ENCODE data around the gene ASTN2. TPM values are rescaled to one million over a fixed set of nuclear protein-coding genes. Genes with fewer than 3 reads are reported as not detected.

Gene ASTN2
- total and polyA plus RNA-seq, 2 experiments from 2014 or later: 7.0 to 24.6 TPM

DNA sequence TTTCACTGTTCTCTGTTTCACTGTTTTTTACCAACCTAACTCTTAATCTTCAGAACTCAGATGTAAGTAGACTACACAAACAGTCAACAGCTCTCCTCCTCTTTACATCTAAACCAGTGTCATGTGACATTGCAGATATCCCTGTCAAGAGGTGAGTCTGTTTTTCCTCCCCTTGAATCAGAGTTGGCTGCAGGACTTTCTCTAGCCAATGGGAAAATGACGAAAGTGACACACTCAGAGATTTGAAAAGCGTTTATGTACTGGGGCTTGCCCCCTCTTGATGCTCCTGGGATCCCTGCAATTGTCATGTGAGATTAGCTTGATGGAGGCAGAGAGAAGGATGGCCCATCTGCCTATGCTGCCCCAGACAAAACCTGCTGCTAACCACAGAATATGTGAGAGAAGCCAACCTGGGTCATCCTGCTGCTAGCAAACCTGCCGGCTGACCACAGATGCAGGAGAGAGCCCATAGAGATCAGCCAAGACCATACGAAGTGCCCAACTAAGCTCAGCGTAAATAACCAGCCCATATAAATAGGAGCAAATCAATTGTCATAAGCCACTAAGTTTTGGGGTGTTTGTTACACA is 111.1 kb downstream of the ASTN2 start:
- H3K27ac Mint-ChIP-seq: no peak overlapping the region
- H4K20me1 ChIP-seq (replicated peaks; ENCODE audit: insufficient read depth): no peaks in the 10 kb centered on the region; the same call in none of the 2 replicates
- H3K4me1 ChIP-seq (ENCODE audit: insufficient read depth): peaks cover 17% of the 10 kb centered on the region
- no peak overlapping the region for H3K4me3 ChIP-seq
- H3K27ac ChIP-seq (ENCODE audit: low read depth): no peak overlapping the region
- H3K36me3 Mint-ChIP-seq (ENCODE audit: low read depth): no peaks in the 10 kb centered on the region
- DNase-seq (ENCODE audit: low spot score): no peak
- no peaks in the 10 kb centered on the region for H3K36me3 ChIP-seq (ENCODE audit: insufficient read depth)
- no peak overlapping the region for H3K4me2 ChIP-seq
- H3K4me3 Mint-ChIP-seq: no peak overlapping the region
- no peaks in the 10 kb centered on the region for H3K27me3 Mint-ChIP-seq (ENCODE audit: insufficient read depth, low read depth, poor library complexity)
- no peaks in the 10 kb centered on the region for H3K27me3 ChIP-seq (ENCODE audit: insufficient read depth)
- H3F3A ChIP-seq (replicated peaks; ENCODE audit: low read depth): no peaks in the 10 kb centered on the region
- ATAC-seq: no peak
- no peaks in the 10 kb centered on the region for H3K9me2 ChIP-seq (ENCODE audit: insufficient read depth)
- peaks cover 26% of the 10 kb centered on the region for H3K4me1 Mint-ChIP-seq
- no peaks in the 10 kb centered on the region for H3K79me2 ChIP-seq (replicated peaks; ENCODE audit: insufficient read depth)
- H2AFZ ChIP-seq: no peak overlapping the region
- TF ChIP-seq POLR2AphosphoS5 (IDR thresholded peaks at IDR 0.05; ENCODE audit: low read depth) (no peak), CREB1 (CRISPR knock-in tag; IDR thresholded peaks at IDR 0.05; ENCODE audit: low read depth) (no peak), ZNF331 (CRISPR knock-in tag; IDR thresholded peaks at IDR 0.05; ENCODE audit: low read depth) (no peak), ZNF114 (CRISPR knock-in tag; IDR thresholded peaks at IDR 0.05) (no peak), NANOG (IDR thresholded peaks at IDR 0.05; ENCODE audit: borderline replicate concordance) (no peak), EZH2 (IDR thresholded peaks at IDR 0.05; ENCODE audit: low read depth, unreplicated experiment) (no peak), JUNB (IDR thresholded peaks at IDR 0.05; ENCODE audit: unreplicated experiment) (no peak), EZH2phosphoT487 (IDR thresholded peaks at IDR 0.05; ENCODE audit: unreplicated experiment) (no peak), STAT1 (IDR thresholded peaks at IDR 0.05; ENCODE audit: unreplicated experiment) (no peak)
- TF ChIP-seq, protein P1, sequence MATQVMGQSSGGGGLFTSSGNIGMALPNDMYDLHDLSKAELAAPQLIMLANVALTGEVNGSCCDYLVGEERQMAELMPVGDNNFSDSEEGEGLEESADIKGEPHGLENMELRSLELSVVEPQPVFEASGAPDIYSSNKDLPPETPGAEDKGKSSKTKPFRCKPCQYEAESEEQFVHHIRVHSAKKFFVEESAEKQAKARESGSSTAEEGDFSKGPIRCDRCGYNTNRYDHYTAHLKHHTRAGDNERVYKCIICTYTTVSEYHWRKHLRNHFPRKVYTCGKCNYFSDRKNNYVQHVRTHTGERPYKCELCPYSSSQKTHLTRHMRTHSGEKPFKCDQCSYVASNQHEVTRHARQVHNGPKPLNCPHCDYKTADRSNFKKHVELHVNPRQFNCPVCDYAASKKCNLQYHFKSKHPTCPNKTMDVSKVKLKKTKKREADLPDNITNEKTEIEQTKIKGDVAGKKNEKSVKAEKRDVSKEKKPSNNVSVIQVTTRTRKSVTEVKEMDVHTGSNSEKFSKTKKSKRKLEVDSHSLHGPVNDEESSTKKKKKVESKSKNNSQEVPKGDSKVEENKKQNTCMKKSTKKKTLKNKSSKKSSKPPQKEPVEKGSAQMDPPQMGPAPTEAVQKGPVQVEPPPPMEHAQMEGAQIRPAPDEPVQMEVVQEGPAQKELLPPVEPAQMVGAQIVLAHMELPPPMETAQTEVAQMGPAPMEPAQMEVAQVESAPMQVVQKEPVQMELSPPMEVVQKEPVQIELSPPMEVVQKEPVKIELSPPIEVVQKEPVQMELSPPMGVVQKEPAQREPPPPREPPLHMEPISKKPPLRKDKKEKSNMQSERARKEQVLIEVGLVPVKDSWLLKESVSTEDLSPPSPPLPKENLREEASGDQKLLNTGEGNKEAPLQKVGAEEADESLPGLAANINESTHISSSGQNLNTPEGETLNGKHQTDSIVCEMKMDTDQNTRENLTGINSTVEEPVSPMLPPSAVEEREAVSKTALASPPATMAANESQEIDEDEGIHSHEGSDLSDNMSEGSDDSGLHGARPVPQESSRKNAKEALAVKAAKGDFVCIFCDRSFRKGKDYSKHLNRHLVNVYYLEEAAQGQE (IDR thresholded peaks at IDR 0.05; ENCODE audit: unreplicated experiment): no peak
- TF ChIP-seq, protein P2, sequence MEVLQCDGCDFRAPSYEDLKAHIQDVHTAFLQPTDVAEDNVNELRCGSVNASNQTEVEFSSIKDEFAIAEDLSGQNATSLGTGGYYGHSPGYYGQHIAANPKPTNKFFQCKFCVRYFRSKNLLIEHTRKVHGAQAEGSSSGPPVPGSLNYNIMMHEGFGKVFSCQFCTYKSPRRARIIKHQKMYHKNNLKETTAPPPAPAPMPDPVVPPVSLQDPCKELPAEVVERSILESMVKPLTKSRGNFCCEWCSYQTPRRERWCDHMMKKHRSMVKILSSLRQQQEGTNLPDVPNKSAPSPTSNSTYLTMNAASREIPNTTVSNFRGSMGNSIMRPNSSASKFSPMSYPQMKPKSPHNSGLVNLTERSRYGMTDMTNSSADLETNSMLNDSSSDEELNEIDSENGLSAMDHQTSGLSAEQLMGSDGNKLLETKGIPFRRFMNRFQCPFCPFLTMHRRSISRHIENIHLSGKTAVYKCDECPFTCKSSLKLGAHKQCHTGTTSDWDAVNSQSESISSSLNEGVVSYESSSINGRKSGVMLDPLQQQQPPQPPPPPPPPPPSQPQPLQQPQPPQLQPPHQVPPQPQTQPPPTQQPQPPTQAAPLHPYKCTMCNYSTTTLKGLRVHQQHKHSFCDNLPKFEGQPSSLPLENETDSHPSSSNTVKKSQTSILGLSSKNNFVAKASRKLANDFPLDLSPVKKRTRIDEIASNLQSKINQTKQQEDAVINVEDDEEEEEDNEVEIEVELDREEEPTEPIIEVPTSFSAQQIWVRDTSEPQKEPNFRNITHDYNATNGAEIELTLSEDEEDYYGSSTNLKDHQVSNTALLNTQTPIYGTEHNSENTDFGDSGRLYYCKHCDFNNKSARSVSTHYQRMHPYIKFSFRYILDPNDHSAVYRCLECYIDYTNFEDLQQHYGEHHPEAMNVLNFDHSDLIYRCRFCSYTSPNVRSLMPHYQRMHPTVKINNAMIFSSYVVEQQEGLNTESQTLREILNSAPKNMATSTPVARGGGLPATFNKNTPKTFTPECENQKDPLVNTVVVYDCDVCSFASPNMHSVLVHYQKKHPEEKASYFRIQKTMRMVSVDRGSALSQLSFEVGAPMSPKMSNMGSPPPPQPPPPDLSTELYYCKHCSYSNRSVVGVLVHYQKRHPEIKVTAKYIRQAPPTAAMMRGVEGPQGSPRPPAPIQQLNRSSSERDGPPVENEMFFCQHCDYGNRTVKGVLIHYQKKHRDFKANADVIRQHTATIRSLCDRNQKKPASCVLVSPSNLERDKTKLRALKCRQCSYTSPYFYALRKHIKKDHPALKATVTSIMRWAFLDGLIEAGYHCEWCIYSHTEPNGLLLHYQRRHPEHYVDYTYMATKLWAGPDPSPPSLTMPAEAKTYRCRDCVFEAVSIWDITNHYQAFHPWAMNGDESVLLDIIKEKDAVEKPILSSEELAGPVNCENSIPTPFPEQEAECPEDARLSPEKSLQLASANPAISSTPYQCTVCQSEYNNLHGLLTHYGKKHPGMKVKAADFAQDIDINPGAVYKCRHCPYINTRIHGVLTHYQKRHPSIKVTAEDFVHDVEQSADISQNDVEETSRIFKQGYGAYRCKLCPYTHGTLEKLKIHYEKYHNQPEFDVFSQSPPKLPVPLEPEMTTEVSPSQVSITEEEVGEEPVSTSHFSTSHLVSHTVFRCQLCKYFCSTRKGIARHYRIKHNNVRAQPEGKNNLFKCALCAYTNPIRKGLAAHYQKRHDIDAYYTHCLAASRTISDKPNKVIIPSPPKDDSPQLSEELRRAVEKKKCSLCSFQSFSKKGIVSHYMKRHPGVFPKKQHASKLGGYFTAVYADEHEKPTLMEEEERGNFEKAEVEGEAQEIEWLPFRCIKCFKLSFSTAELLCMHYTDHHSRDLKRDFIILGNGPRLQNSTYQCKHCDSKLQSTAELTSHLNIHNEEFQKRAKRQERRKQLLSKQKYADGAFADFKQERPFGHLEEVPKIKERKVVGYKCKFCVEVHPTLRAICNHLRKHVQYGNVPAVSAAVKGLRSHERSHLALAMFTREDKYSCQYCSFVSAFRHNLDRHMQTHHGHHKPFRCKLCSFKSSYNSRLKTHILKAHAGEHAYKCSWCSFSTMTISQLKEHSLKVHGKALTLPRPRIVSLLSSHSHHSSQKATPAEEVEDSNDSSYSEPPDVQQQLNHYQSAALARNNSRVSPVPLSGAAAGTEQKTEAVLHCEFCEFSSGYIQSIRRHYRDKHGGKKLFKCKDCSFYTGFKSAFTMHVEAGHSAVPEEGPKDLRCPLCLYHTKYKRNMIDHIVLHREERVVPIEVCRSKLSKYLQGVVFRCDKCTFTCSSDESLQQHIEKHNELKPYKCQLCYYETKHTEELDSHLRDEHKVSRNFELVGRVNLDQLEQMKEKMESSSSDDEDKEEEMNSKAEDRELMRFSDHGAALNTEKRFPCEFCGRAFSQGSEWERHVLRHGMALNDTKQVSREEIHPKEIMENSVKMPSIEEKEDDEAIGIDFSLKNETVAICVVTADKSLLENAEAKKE (CRISPR knock-in tag; IDR thresholded peaks at IDR 0.05): no peak
- TF ChIP-seq, protein P3, sequence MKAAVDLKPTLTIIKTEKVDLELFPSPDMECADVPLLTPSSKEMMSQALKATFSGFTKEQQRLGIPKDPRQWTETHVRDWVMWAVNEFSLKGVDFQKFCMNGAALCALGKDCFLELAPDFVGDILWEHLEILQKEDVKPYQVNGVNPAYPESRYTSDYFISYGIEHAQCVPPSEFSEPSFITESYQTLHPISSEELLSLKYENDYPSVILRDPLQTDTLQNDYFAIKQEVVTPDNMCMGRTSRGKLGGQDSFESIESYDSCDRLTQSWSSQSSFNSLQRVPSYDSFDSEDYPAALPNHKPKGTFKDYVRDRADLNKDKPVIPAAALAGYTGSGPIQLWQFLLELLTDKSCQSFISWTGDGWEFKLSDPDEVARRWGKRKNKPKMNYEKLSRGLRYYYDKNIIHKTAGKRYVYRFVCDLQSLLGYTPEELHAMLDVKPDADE (IDR thresholded peaks at IDR 0.05): no peak
- TF ChIP-seq, protein P4, sequence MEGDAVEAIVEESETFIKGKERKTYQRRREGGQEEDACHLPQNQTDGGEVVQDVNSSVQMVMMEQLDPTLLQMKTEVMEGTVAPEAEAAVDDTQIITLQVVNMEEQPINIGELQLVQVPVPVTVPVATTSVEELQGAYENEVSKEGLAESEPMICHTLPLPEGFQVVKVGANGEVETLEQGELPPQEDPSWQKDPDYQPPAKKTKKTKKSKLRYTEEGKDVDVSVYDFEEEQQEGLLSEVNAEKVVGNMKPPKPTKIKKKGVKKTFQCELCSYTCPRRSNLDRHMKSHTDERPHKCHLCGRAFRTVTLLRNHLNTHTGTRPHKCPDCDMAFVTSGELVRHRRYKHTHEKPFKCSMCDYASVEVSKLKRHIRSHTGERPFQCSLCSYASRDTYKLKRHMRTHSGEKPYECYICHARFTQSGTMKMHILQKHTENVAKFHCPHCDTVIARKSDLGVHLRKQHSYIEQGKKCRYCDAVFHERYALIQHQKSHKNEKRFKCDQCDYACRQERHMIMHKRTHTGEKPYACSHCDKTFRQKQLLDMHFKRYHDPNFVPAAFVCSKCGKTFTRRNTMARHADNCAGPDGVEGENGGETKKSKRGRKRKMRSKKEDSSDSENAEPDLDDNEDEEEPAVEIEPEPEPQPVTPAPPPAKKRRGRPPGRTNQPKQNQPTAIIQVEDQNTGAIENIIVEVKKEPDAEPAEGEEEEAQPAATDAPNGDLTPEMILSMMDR (conservative IDR thresholded peaks at IDR 0.05; ENCODE audit: low read depth in 2 of 2): no peak
- H3K9me3 Mint-ChIP-seq: no peaks in the 10 kb centered on the region

Measured in GM23338 (cell line).